ENCODE data around the gene KIF24. TPM values are rescaled to one million over a fixed set of nuclear protein-coding genes. Genes with fewer than 3 reads are reported as not detected.

KIF24 gene
- total RNA-seq, 1 experiment from 2014 or later, result 5.8 TPM

GRCh38 chr9:34373749-34374148 is 44.7 kb upstream of the KIF24 start:
- Histone ChIP-seq H3K79me2 (ENCODE audit: insufficient read depth, low read length) (no peaks in the 10 kb centered on the region), H3K9me2 (ENCODE audit: insufficient read depth) (no peaks in the 10 kb centered on the region), H3K4me2 (ENCODE audit: low read length) (no peak overlapping the region), H3K9me3 (ENCODE audit: control insufficient read depth in 1 of 2, insufficient read depth in 1 of 2, low read depth in 1 of 2, low read length in 2 of 2) (no peaks in the 10 kb centered on the region), H3K4me3 (replicated peaks in 1 of 2; ENCODE audit: low read depth in 1 of 2, low read length in 2 of 2) (no peak overlapping the region), H3K27me3 (ENCODE audit: insufficient read depth, low read length) (no peaks in the 10 kb centered on the region), H4K20me1 (ENCODE audit: insufficient read depth) (no peaks in the 10 kb centered on the region), H2AFZ (ENCODE audit: low read depth, low read length, poor library complexity, severe bottlenecking) (no peak overlapping the region), H3K27ac (ENCODE audit: low read depth, low read length) (no peak overlapping the region), H3K4me1 (ENCODE audit: control insufficient read depth in 1 of 2, insufficient read depth in 2 of 2, low read length in 2 of 2) (peaks cover 15 to 24% of the 10 kb centered on the region in 2 experiments), H3K9ac (ENCODE audit: low read length) (no peak overlapping the region), H3K36me3 (ENCODE audit: control insufficient read depth in 1 of 2, insufficient read depth in 2 of 2, low read length in 2 of 2) (peaks cover 0 to 2% of the 10 kb centered on the region in 2 experiments; a peak in 1 of 4 replicates)
- ChIA-PET POLR2A (no interaction called here), RAD21 (ENCODE audit: low non-redundant PET in 1 of 2, low total read pairs in 2 of 2, uncharacterized antibody in 2 of 2, unreplicated experiment in 2 of 2) (no interaction called here), CTCF (interaction anchor here (0.9 to 1.3 kb wide), 2 partner anchors 30 to 41 kb away, joined by 3 to 4 read pairs; no protein-coding TSS in a partner anchor)
- no peak for TF ChIP-seq SRF (IDR thresholded peaks at IDR 0.05; ENCODE audit: low read depth)
- TF ChIP-seq ZFX (IDR thresholded peaks at IDR 0.05), result no peak
- no peak for TF ChIP-seq YY1 (IDR thresholded peaks at IDR 0.05; ENCODE audit: extremely low read depth, insufficient replicate concordance, low read depth, low read length)
- TF ChIP-seq EZH2 (IDR thresholded peaks at IDR 0.05), result no peak
- TF ChIP-seq ZNF274 (IDR thresholded peaks at IDR 0.05; ENCODE audit: low read depth, low read length), result no peak
- TF ChIP-seq CEBPB (IDR thresholded peaks at IDR 0.05; ENCODE audit: low read depth), result no peak
- no peak for TF ChIP-seq CBX3 (IDR thresholded peaks at IDR 0.05; ENCODE audit: low read depth)
- TF ChIP-seq EZH2phosphoT487 (IDR thresholded peaks at IDR 0.05; ENCODE audit: borderline replicate concordance), result no peak
- TF ChIP-seq, protein P1, sequence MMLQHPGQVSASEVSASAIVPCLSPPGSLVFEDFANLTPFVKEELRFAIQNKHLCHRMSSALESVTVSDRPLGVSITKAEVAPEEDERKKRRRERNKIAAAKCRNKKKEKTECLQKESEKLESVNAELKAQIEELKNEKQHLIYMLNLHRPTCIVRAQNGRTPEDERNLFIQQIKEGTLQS (IDR thresholded peaks at IDR 0.05), result no peak
- TF ChIP-seq, protein P2, sequence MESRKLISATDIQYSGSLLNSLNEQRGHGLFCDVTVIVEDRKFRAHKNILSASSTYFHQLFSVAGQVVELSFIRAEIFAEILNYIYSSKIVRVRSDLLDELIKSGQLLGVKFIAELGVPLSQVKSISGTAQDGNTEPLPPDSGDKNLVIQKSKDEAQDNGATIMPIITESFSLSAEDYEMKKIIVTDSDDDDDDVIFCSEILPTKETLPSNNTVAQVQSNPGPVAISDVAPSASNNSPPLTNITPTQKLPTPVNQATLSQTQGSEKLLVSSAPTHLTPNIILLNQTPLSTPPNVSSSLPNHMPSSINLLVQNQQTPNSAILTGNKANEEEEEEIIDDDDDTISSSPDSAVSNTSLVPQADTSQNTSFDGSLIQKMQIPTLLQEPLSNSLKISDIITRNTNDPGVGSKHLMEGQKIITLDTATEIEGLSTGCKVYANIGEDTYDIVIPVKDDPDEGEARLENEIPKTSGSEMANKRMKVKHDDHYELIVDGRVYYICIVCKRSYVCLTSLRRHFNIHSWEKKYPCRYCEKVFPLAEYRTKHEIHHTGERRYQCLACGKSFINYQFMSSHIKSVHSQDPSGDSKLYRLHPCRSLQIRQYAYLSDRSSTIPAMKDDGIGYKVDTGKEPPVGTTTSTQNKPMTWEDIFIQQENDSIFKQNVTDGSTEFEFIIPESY (IDR thresholded peaks at IDR 0.05; ENCODE audit: extremely low read depth, insufficient replicate concordance, low read length), result no peak
- TF ChIP-seq TCF7L2 (IDR thresholded peaks at IDR 0.05; ENCODE audit: borderline replicate concordance, extremely low read depth, insufficient read depth, insufficient read length), result no peak
- TF ChIP-seq MAX (IDR thresholded peaks at IDR 0.05), result no peak
- TF ChIP-seq RAD21 (IDR thresholded peaks at IDR 0.05; ENCODE audit: low read depth), result no peak
- no peak for TF ChIP-seq SP1 (IDR thresholded peaks at IDR 0.05; ENCODE audit: low read depth)
- TF ChIP-seq CTCF (IDR thresholded peaks at IDR 0.05 in 2 of 3, conservative IDR thresholded peaks at IDR 0.05 in 1 of 3; ENCODE audit: borderline replicate concordance in 1 of 3, insufficient read depth in 1 of 3, low read depth in 2 of 3, low read length in 2 of 3), result no peak
- no peak for TF ChIP-seq EGR1 (IDR thresholded peaks at IDR 0.05; ENCODE audit: low read depth)
- TF ChIP-seq POLR2A (IDR thresholded peaks at IDR 0.05; ENCODE audit: borderline replicate concordance, extremely low read depth, insufficient read depth, insufficient read length), result no peak
- BruUV-seq (replicated peaks), result no TSS peak
- no peak for ATAC-seq
- intact Hi-C loops (cut with micrococcal nuclease), result no loop called here
- DNase-seq (ENCODE audit: low read depth, low spot score), result no peak

Measured in HCT116 (cell line).